ENCODE data around the gene MAP3K4. TPM values are rescaled to one million over a fixed set of nuclear protein-coding genes. Genes with fewer than 3 reads are reported as not detected.

MAP3K4 gene
- total and polyA plus RNA-seq, 9 donors = 17.3 to 29.1 (median 19.5) TPM

DNA sequence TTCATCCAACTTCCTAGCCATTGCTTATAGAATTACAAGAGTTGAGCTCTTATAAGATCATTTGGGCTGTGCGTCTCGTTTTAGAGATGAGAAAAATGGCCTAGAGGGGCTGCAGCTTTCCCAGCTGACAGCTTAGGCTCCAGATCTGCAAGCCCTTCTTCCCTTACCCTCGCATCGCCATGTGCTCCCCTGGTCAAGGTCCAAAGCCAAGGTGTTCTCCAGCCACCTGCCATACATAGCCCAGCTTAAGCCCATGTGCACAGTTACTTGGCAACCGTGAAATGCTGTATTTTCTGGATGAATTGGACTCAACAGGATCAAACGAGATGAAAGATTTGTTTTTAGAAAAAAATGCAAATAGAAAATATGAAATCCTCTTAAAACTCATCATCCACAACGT is 7.9 kb downstream of the MAP3K4 start:
- no peak for DNase-seq
- WGBS (ENCODE audit: insufficient coverage) = no CpG with 5 or more reads among the region's 7 CpGs
- Histone ChIP-seq H3K4me3 (ENCODE audit: low read length) (no peak overlapping the region), H3K9me3 (replicated peaks; ENCODE audit: control insufficient read depth, low read depth, low read length) (no peaks in the 10 kb centered on the region), H3K27me3 (ENCODE audit: control insufficient read depth, insufficient read depth, low read length) (no peaks in the 10 kb centered on the region), H3K4me1 (ENCODE audit: control insufficient read depth, insufficient read depth, low read length) (no peaks in the 10 kb centered on the region), H3K27ac (ENCODE audit: low read length) (no peak overlapping the region), H3K36me3 (ENCODE audit: control insufficient read depth, insufficient read depth, low read length) (no peaks in the 10 kb centered on the region)

DNA sequence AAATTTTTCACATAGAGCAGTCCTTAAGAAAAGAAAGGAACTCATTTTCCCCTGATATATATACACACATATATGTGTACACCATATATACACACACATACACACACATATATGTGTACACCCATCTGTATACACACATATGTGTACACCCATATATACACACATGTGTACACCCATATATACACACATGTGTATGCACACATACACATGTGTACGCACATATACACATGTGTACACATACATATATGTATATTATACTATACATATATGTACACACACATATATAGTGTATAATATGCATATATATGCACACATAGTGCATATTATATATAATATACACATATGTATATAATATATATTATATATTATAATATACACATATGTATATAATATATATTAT is 9.1 kb downstream of the MAP3K4 start:
- H3K27me3 ChIP-seq (ENCODE audit: control insufficient read depth, insufficient read depth, low read length) = no peaks in the 10 kb centered on the region
- WGBS (ENCODE audit: insufficient coverage) = no CpG with 5 or more reads among the region's 1 CpG
- H3K4me3 ChIP-seq (ENCODE audit: low read length) = no peak overlapping the region
- no peak overlapping the region for H3K27ac ChIP-seq (ENCODE audit: low read length)
- H3K9me3 ChIP-seq (replicated peaks; ENCODE audit: control insufficient read depth, low read depth, low read length) = no peaks in the 10 kb centered on the region
- DNase-seq = no peak
- H3K4me1 ChIP-seq (ENCODE audit: control insufficient read depth, insufficient read depth, low read length) = no peaks in the 10 kb centered on the region
- no peaks in the 10 kb centered on the region for H3K36me3 ChIP-seq (ENCODE audit: control insufficient read depth, insufficient read depth, low read length)

DNA sequence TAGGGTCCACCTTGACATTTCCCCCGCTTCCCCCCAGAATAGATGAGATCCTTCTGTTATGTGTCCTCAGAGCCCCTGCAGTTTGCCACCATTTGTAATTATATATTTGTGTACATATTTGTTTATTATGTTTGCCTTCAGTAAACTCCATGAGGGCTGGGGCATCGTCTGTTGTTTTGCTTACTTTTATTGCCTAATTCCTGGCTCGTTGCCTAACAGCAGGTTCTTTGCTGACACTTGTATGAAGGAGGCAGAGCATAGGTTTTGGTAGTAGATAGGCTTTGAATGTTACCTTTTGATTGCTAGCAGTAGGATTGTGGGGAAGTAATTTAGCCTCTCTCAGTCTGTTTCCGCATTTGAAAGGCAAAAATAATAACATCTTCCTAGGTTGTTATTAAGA is 9.9 kb downstream of the MAP3K4 start:
- Histone ChIP-seq H3K4me1 (ENCODE audit: control insufficient read depth, insufficient read depth, low read length) (no peaks in the 10 kb centered on the region), H3K27me3 (ENCODE audit: control insufficient read depth, insufficient read depth, low read length) (no peaks in the 10 kb centered on the region), H3K36me3 (ENCODE audit: control insufficient read depth, insufficient read depth, low read length) (no peaks in the 10 kb centered on the region), H3K27ac (ENCODE audit: low read length) (no peak overlapping the region), H3K9me3 (replicated peaks; ENCODE audit: control insufficient read depth, low read depth, low read length) (no peaks in the 10 kb centered on the region), H3K4me3 (ENCODE audit: low read length) (no peak overlapping the region)
- 100% methylated on average over 1 of the region's 4 CpGs for WGBS (ENCODE audit: insufficient coverage)
- DNase-seq = no peak

DNA sequence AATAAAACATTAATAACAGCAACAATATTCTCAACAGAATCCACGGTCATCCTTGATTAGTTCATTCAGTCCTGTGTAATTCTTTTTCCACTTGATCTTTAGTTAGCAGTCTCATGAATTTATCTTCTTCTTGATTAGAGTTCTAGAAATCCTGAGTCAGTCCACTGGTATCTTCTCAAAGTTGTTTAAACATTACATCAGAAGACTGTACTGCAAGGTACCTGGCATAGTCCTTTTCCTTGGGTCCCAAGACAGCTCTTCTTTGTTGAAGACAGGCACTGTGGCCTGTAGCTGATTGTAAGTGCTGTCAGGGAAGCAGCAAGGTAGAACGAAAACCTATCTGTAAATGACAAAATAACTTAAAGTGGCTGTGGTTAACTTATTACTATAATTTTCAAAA is 11.8 kb downstream of the MAP3K4 start:
- DNase-seq = no peak
- no peaks in the 10 kb centered on the region for H3K27me3 ChIP-seq (ENCODE audit: control insufficient read depth, insufficient read depth, low read length)
- no peaks in the 10 kb centered on the region for H3K9me3 ChIP-seq (replicated peaks; ENCODE audit: control insufficient read depth, low read depth, low read length)
- H3K4me1 ChIP-seq (ENCODE audit: control insufficient read depth, insufficient read depth, low read length) = no peaks in the 10 kb centered on the region
- H3K4me3 ChIP-seq (ENCODE audit: low read length) = no peak overlapping the region
- no peaks in the 10 kb centered on the region for H3K36me3 ChIP-seq (ENCODE audit: control insufficient read depth, insufficient read depth, low read length)
- no peak overlapping the region for H3K27ac ChIP-seq (ENCODE audit: low read length)
- WGBS (ENCODE audit: insufficient coverage) = no CpG with 5 or more reads among the region's 2 CpGs

DNA sequence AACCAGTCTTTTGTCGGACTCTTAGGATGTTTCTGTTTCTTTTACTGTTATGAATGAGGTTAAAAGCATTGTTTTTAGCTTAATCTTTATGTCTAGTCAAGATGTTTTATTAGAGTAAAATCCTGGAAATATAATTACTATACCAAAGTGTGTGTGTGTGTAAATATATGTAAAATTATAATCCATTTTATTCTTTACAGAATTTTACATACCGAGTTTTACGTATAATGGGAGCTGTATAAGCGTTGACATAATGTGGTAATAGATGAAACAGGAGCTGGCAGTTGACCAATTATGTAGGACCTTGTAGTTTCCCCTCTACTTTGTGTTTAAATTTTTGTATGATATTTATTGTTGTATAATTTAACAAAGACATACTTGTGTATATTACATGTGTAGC is 16.7 kb downstream of the MAP3K4 start:
- H3K27me3 ChIP-seq (ENCODE audit: control insufficient read depth, insufficient read depth, low read length) = no peaks in the 10 kb centered on the region
- DNase-seq = no peak
- H3K4me3 ChIP-seq (ENCODE audit: low read length) = no peak overlapping the region
- H3K4me1 ChIP-seq (ENCODE audit: control insufficient read depth, insufficient read depth, low read length) = peaks cover 5% of the 10 kb centered on the region
- H3K36me3 ChIP-seq (ENCODE audit: control insufficient read depth, insufficient read depth, low read length) = no peaks in the 10 kb centered on the region
- H3K27ac ChIP-seq (ENCODE audit: low read length) = no peak overlapping the region
- no CpG with 5 or more reads among the region's 4 CpGs for WGBS (ENCODE audit: insufficient coverage)
- no peaks in the 10 kb centered on the region for H3K9me3 ChIP-seq (replicated peaks; ENCODE audit: control insufficient read depth, low read depth, low read length)

DNA sequence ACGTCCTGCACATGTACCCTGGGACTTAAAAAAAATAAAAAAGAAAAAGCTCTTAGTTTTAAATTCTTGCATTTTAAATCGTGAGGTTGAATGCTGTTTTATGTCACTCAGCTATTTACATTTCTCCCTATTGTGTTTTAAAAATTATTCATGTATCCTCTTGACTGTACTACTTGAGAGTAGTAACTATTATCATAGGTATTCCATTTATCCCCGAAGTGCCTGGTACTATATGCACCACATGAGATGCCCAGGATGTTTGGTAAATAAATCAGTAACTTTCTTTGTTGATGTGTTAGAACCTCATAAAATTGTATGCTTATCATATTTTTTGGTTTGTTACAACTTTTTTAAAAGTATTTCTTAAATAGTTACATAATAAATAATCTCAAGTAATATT is 18.4 kb downstream of the MAP3K4 start:
- Histone ChIP-seq H3K27ac (ENCODE audit: low read length) (no peak overlapping the region), H3K27me3 (ENCODE audit: control insufficient read depth, insufficient read depth, low read length) (no peaks in the 10 kb centered on the region), H3K9me3 (replicated peaks; ENCODE audit: control insufficient read depth, low read depth, low read length) (no peaks in the 10 kb centered on the region), H3K36me3 (ENCODE audit: control insufficient read depth, insufficient read depth, low read length) (no peaks in the 10 kb centered on the region), H3K4me1 (ENCODE audit: control insufficient read depth, insufficient read depth, low read length) (peaks cover 5% of the 10 kb centered on the region), H3K4me3 (ENCODE audit: low read length) (no peak overlapping the region)
- WGBS (ENCODE audit: insufficient coverage) = 100% methylated on average over 1 of the region's 3 CpGs
- DNase-seq = no peak

GRCh38 chr6:161010418-161010817 is 18.8 kb downstream of the MAP3K4 start:
- no peaks in the 10 kb centered on the region for H3K27me3 ChIP-seq (ENCODE audit: control insufficient read depth, insufficient read depth, low read length)
- no CpG with 5 or more reads among the region's 1 CpG for WGBS (ENCODE audit: insufficient coverage)
- H3K27ac ChIP-seq (ENCODE audit: low read length) = no peak overlapping the region
- H3K4me1 ChIP-seq (ENCODE audit: control insufficient read depth, insufficient read depth, low read length) = peaks cover 5% of the 10 kb centered on the region
- H3K4me3 ChIP-seq (ENCODE audit: low read length) = no peak overlapping the region
- DNase-seq = no peak
- no peaks in the 10 kb centered on the region for H3K9me3 ChIP-seq (replicated peaks; ENCODE audit: control insufficient read depth, low read depth, low read length)
- H3K36me3 ChIP-seq (ENCODE audit: control insufficient read depth, insufficient read depth, low read length) = no peaks in the 10 kb centered on the region

DNA sequence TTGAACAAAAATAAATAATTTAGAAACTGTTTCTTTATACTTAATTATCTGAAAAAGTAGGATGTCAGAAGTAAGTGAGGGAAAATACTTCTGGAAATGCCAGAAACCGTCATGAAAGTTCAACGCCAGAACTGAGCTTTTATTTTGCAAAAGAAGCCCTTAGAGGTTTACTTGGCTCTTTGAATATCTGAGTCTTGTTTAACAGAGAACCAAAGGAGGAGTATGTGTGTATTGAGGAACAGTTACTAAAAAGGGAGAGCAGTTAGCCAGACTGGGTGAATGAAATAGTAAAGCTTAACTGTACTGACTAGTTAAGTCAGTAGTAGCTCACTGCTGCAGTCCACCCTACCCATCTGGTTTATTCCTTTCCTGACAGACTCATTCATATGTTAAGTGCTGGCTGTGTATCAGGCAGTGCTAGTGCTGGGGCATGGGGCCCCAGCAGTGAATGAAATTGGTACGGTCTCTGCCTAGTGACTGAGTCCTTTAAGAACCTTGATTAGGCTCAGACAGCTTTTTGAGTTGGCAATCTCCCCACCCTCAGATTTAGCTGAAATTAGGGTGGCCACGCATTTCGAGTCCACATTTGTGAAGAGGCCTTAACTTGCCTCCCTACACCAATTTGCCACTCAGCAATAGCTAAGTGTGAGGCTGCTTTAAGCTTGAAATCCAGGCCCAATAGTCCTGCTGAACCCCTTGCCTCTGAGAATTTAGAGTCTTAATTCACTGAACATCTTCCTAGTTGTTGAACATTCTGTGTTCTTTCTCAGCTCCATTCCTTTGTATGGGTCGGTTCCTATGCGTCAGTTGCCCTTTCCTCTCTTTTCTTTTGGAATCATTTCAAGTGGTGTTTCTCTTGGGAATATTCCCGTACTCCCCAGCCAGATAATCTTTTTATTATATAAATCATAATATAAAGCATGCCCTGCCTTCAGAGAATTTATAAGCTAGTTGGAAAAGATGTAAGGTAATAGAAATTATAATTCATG is 20.2 kb downstream of the MAP3K4 start:
- Histone ChIP-seq H3K36me3 (ENCODE audit: control insufficient read depth, insufficient read depth, low read length) (no peaks in the 10 kb centered on the region), H3K27ac (ENCODE audit: low read length) (no peak overlapping the region), H3K4me1 (ENCODE audit: control insufficient read depth, insufficient read depth, low read length) (peaks cover 5% of the 10 kb centered on the region), H3K9me3 (replicated peaks; ENCODE audit: control insufficient read depth, low read depth, low read length) (no peaks in the 10 kb centered on the region), H3K27me3 (ENCODE audit: control insufficient read depth, insufficient read depth, low read length) (no peaks in the 10 kb centered on the region), H3K4me3 (ENCODE audit: low read length) (no peak overlapping the region)
- peak; percentile 75 for DNase-seq
- WGBS (ENCODE audit: insufficient coverage) = 17% methylated on average over 2 of the region's 8 CpGs

GRCh38 chr6:161013695-161014094 is 22.1 kb downstream of the MAP3K4 start:
- no peak for DNase-seq
- Histone ChIP-seq H3K4me1 (ENCODE audit: control insufficient read depth, insufficient read depth, low read length) (peaks cover 5% of the 10 kb centered on the region), H3K4me3 (ENCODE audit: low read length) (no peak overlapping the region), H3K27me3 (ENCODE audit: control insufficient read depth, insufficient read depth, low read length) (no peaks in the 10 kb centered on the region), H3K36me3 (ENCODE audit: control insufficient read depth, insufficient read depth, low read length) (no peaks in the 10 kb centered on the region), H3K27ac (ENCODE audit: low read length) (no peak overlapping the region), H3K9me3 (replicated peaks; ENCODE audit: control insufficient read depth, low read depth, low read length) (no peaks in the 10 kb centered on the region)
- 60% methylated on average over 1 of the region's 4 CpGs for WGBS (ENCODE audit: insufficient coverage)

- no peaks in the 10 kb centered on the region for H3K9me3 ChIP-seq (replicated peaks; ENCODE audit: control insufficient read depth, low read depth, low read length)
- H3K27ac ChIP-seq (ENCODE audit: low read length) = no peak overlapping the region
- no peaks in the 10 kb centered on the region for H3K4me1 ChIP-seq (ENCODE audit: control insufficient read depth, insufficient read depth, low read length)
- H3K36me3 ChIP-seq (ENCODE audit: control insufficient read depth, insufficient read depth, low read length) = no peaks in the 10 kb centered on the region
- DNase-seq = no peak
- no peaks in the 10 kb centered on the region for H3K27me3 ChIP-seq (ENCODE audit: control insufficient read depth, insufficient read depth, low read length)
- no peak overlapping the region for H3K4me3 ChIP-seq (ENCODE audit: low read length)
- 86% methylated on average over 4 of the region's 5 CpGs for WGBS (ENCODE audit: insufficient coverage)
Observed at GRCh38 chr6:161017766-161018564, 26.4 kb downstream of the MAP3K4 start.
